Astrocyte (in vitro differentiated cells and primary cell): ENCODE results near the gene TMEM167B. TPM values are rescaled to one million over a fixed set of nuclear protein-coding genes. Genes with fewer than 3 reads are reported as not detected.

Experiments
- DNase-seq: peaks from one replicate; pipeline ENCODE4 v3.0.0-alpha.2; 2010; ENCODE audit warnings: low read depth
- FAIRE-seq: peaks from 2 replicates; lab custom pipeline; 2011; peaks lifted over from hg19 to GRCh38; lab: Jason Lieb, UNC
- H2AFZ ChIP-seq: 2 replicates; pipeline ENCODE4 v1.6.0; 2012; ENCODE audit warnings: low read depth, low read length, inconsistent platforms
- H3K27ac ChIP-seq: 2 replicates; pipeline ENCODE4 v1.5.1; 2011; ENCODE audit warnings: low read depth, low read length, inconsistent platforms
- H3K27me3 ChIP-seq: 2 replicates; pipeline ENCODE4 v1.6.0; 2011; ENCODE audit warnings: low read length, inconsistent platforms; ENCODE audit not compliant: insufficient read depth
- H3K36me3 ChIP-seq: 2 replicates; pipeline ENCODE4 v1.5.1; 2011; ENCODE audit warnings: low read length, inconsistent platforms; ENCODE audit not compliant: insufficient read depth
- H3K4me1 ChIP-seq: 2 replicates; pipeline ENCODE4 v1.5.1; 2011; ENCODE audit warnings: low read length, inconsistent platforms; ENCODE audit not compliant: insufficient read depth
- H3K4me2 ChIP-seq: 2 replicates; pipeline ENCODE4 v1.6.0; 2012; ENCODE audit warnings: low read length, inconsistent platforms
- H3K4me3 ChIP-seq: 2 replicates; pipeline ENCODE4 v1.5.1; 2011; ENCODE audit warnings: low read depth, mild to moderate bottlenecking, low read length, inconsistent platforms; ENCODE audit not compliant: insufficient read depth
- H3K79me2 ChIP-seq: 2 replicates; pipeline ENCODE4 v1.6.0; 2012; ENCODE audit warnings: mild to moderate bottlenecking, low read length, inconsistent platforms; ENCODE audit not compliant: insufficient read depth
- H3K9ac ChIP-seq: 2 replicates; pipeline ENCODE4 v1.6.0; 2012; ENCODE audit warnings: mild to moderate bottlenecking, low read length, inconsistent platforms
- H3K9me3 ChIP-seq: 2 replicates; pipeline ENCODE4 v1.5.1; 2012; ENCODE audit warnings: low read depth, mild to moderate bottlenecking, low read length, inconsistent platforms; ENCODE audit not compliant: insufficient read depth
- H4K20me1 ChIP-seq: 2 replicates; pipeline ENCODE4 v1.6.0; 2012; ENCODE audit warnings: low read length, inconsistent platforms; ENCODE audit not compliant: insufficient read depth
- H3K27ac Mint-ChIP-seq: one replicate; pipeline ENCODE4 v1.8.0; 2021; ENCODE audit warnings: mild to moderate bottlenecking, mixed read lengths; ENCODE audit not compliant: unreplicated experiment
- H3K27me3 Mint-ChIP-seq: one replicate; pipeline ENCODE4 v1.8.0; 2021; ENCODE audit warnings: low read depth, mixed read lengths; ENCODE audit not compliant: unreplicated experiment
- H3K36me3 Mint-ChIP-seq: one replicate; pipeline ENCODE4 v1.8.0; 2021; ENCODE audit warnings: low read depth, mixed read lengths; ENCODE audit not compliant: unreplicated experiment
- H3K4me1 Mint-ChIP-seq: one replicate; pipeline ENCODE4 v1.8.0; 2021; ENCODE audit warnings: low read depth, mixed read lengths; ENCODE audit not compliant: unreplicated experiment
- H3K4me3 Mint-ChIP-seq: one replicate; pipeline ENCODE4 v1.8.0; 2021; ENCODE audit warnings: mild to moderate bottlenecking, moderate library complexity, mixed read lengths; ENCODE audit not compliant: unreplicated experiment
- H3K9me3 Mint-ChIP-seq: one replicate; pipeline ENCODE4 v1.8.0; 2021; ENCODE audit warnings: mild to moderate bottlenecking, mixed read lengths; ENCODE audit not compliant: unreplicated experiment
- CTCF ChIP-seq: IDR thresholded peaks from 2 replicates; pipeline ENCODE4 v1.5.1; 2011; ENCODE audit warnings: low read depth, mild to moderate bottlenecking, inconsistent platforms, low read length, moderate library complexity; ENCODE audit not compliant: insufficient read depth
- EZH2 ChIP-seq: IDR thresholded peaks from 2 replicates; pipeline ENCODE4 v1.6.1; 2012; ENCODE audit warnings: mild to moderate bottlenecking, low read length, inconsistent platforms; ENCODE audit not compliant: insufficient read depth
- total RNA-seq: library from RNA; stranded (reverse); gene quantifications from 2 replicates; pipeline ENCODE4 v1.2.1, GENCODE V29; 2021

The TMEM167B gene
- total RNA-seq, 1 donor from 2014 or later = 31.9 TPM

- H3K27me3 ChIP-seq = no peaks in the 10 kb centered on the region
- peaks cover under 1% of the 10 kb centered on the region for H3K4me1 Mint-ChIP-seq
- peaks cover 16% of the 10 kb centered on the region for H3K36me3 ChIP-seq
- no peaks in the 10 kb centered on the region for H3K4me1 ChIP-seq
- H3K36me3 Mint-ChIP-seq = peaks cover 2% of the 10 kb centered on the region
- H3K9ac ChIP-seq = no peak overlapping the region
- H3K27me3 Mint-ChIP-seq = no peaks in the 10 kb centered on the region
- no peak overlapping the region for H3K27ac Mint-ChIP-seq
- H3K79me2 ChIP-seq = peaks cover 7% of the 10 kb centered on the region
- peaks cover 7% of the 10 kb centered on the region for H4K20me1 ChIP-seq
- no peak for DNase-seq
- no peak for FAIRE-seq
- H3K27ac ChIP-seq = no peak overlapping the region
- H3K4me3 Mint-ChIP-seq = no peak overlapping the region
- H3K4me3 ChIP-seq = no peak overlapping the region
- H3K4me2 ChIP-seq = no peak overlapping the region
- H2AFZ ChIP-seq = no peak overlapping the region
- no peaks in the 10 kb centered on the region for H3K9me3 ChIP-seq
- no peaks in the 10 kb centered on the region for H3K9me3 Mint-ChIP-seq
- TF ChIP-seq CTCF (no peak), EZH2 (no peak)
Measured at GRCh38 chr1:109061183-109061582, 29.4 kb upstream of the TMEM167B start.

- Mint-ChIP-seq H3K27ac (no peak overlapping the region), H3K27me3 (no peaks in the 10 kb centered on the region), H3K4me3 (no peak overlapping the region), H3K36me3 (peaks cover 3% of the 10 kb centered on the region), H3K9me3 (no peaks in the 10 kb centered on the region), H3K4me1 (peaks cover 10% of the 10 kb centered on the region)
- Histone ChIP-seq H2AFZ (no peak overlapping the region), H3K4me3 (no peak overlapping the region), H3K9ac (no peak overlapping the region), H3K36me3 (peaks cover 30% of the 10 kb centered on the region), H4K20me1 (peaks cover 46% of the 10 kb centered on the region), H3K9me3 (no peaks in the 10 kb centered on the region), H3K27me3 (no peaks in the 10 kb centered on the region), H3K4me1 (no peaks in the 10 kb centered on the region), H3K4me2 (no peak overlapping the region), H3K27ac (no peak overlapping the region), H3K79me2 (peaks cover 46% of the 10 kb centered on the region)
- no peak for FAIRE-seq
- TF ChIP-seq CTCF (no peak), EZH2 (no peak)
- DNase-seq = no peak
Measured at GRCh38 chr1:109065137-109065536, 25.4 kb upstream of the TMEM167B start.

- H3K4me3 Mint-ChIP-seq = no peak overlapping the region
Measured at GRCh38 chr1:109067883-109068282, 22.7 kb upstream of the TMEM167B start.

More at GRCh38 chr1:109067883-109068282, 22.7 kb upstream of the TMEM167B start:
- Histone ChIP-seq H3K9ac (no peak overlapping the region), H3K4me2 (no peak overlapping the region), H3K4me1 (no peaks in the 10 kb centered on the region), H4K20me1 (peaks cover 57% of the 10 kb centered on the region), H3K79me2 (peaks cover 70% of the 10 kb centered on the region), H2AFZ (no peak overlapping the region), H3K9me3 (no peaks in the 10 kb centered on the region), H3K4me3 (no peak overlapping the region), H3K27ac (no peak overlapping the region), H3K36me3 (peaks cover 26% of the 10 kb centered on the region), H3K27me3 (no peaks in the 10 kb centered on the region)
- no peaks in the 10 kb centered on the region for H3K9me3 Mint-ChIP-seq
- H3K4me1 Mint-ChIP-seq = peaks cover 13% of the 10 kb centered on the region
- peaks cover 4% of the 10 kb centered on the region for H3K36me3 Mint-ChIP-seq
- TF ChIP-seq EZH2 (no peak), CTCF (no peak)
- FAIRE-seq = no peak
- no peaks in the 10 kb centered on the region for H3K27me3 Mint-ChIP-seq
- H3K27ac Mint-ChIP-seq = no peak overlapping the region
- DNase-seq = no peak
